Neural cell (in vitro differentiated cells): ENCODE data around the gene RASL11B. TPM values are rescaled to one million over a fixed set of nuclear protein-coding genes. Genes with fewer than 3 reads are reported as not detected.

Experiments used
- H2AFZ ChIP-seq: fragments of 200-600, 300-800 bp; sonication (generic), shearing (Covaris generic); 2 replicates; pipeline ENCODE4 v1.6.0; 2014; ENCODE audit warnings: low read depth, mild to moderate bottlenecking, antibody characterized with exemption, low read length, moderate library complexity
- H3F3A ChIP-seq: fragments of 200-600 bp; shearing (Covaris generic); 2 replicates; pipeline ENCODE4 v1.6.1; 2016; ENCODE audit warnings: mild to moderate bottlenecking, moderate library complexity, mixed read lengths, antibody characterized with exemption, low read length; ENCODE audit not compliant: insufficient read depth, poor library complexity, severe bottlenecking
- H3K27ac ChIP-seq: fragments of 200-600, 300-800 bp; sonication (generic), shearing (Covaris generic); 2 replicates; pipeline ENCODE4 v1.5.1; 2014; ENCODE audit warnings: mild to moderate bottlenecking, low read length, moderate library complexity
- H3K27me3 ChIP-seq: fragments of 300-800, 200-600 bp; sonication (generic), shearing (Covaris generic); 2 replicates; pipeline ENCODE4 v1.6.0; 2014; ENCODE audit warnings: mild to moderate bottlenecking, low read depth, low read length, moderate library complexity; ENCODE audit not compliant: insufficient read depth
- H3K36me3 ChIP-seq: fragments of 300-800, 200-600 bp; sonication (generic), shearing (Covaris generic); 2 replicates; pipeline ENCODE4 v1.5.1; 2014; ENCODE audit warnings: mild to moderate bottlenecking, antibody characterized with exemption, low read length, moderate library complexity; ENCODE audit not compliant: insufficient read depth
- H3K4me2 ChIP-seq: fragments of 300-800, 200-600 bp; sonication (generic), shearing (Covaris generic); 2 replicates; pipeline ENCODE4 v1.6.0; 2014; ENCODE audit warnings: mild to moderate bottlenecking, low read length
- H3K4me3 ChIP-seq: fragments of 300-800, 200-600 bp; sonication (generic), shearing (Covaris generic); 2 replicates; pipeline ENCODE4 v1.5.1; 2014; ENCODE audit warnings: mild to moderate bottlenecking, low read length, moderate library complexity
- H3K79me2 ChIP-seq: fragments of 200-600 bp; shearing (Covaris generic); replicated peaks from 2 replicates; pipeline ENCODE4 v1.6.0; 2014; ENCODE audit warnings: mild to moderate bottlenecking, low read length, moderate library complexity; ENCODE audit not compliant: insufficient read depth
- H3K9ac ChIP-seq: fragments of 300-800, 200-600 bp; sonication (generic), shearing (Covaris generic); 2 replicates; pipeline ENCODE4 v1.6.1; 2016; ENCODE audit warnings: mild to moderate bottlenecking, low read length, mixed read lengths
- H3K9me2 ChIP-seq: fragments of 200-600 bp; shearing (Covaris generic); 2 replicates; pipeline ENCODE4 v1.6.1; 2016; ENCODE audit warnings: mild to moderate bottlenecking, low read length, mixed read lengths; ENCODE audit not compliant: insufficient read depth
- H3K9me3 ChIP-seq: fragments of 200-600, 300-800 bp; sonication (generic), shearing (Covaris generic); 2 replicates; pipeline ENCODE4 v1.6.1; 2016; ENCODE audit warnings: mild to moderate bottlenecking, mixed run types, low read length, moderate library complexity, mixed read lengths
- H4K20me1 ChIP-seq: fragments of 200-600 bp; shearing (Covaris generic); 2 replicates; pipeline ENCODE4 v1.6.1; 2016; ENCODE audit warnings: mild to moderate bottlenecking, mixed run types; ENCODE audit not compliant: insufficient read depth
- EZH2 ChIP-seq: fragments of 200-600, 300-800 bp; shearing (Covaris generic), sonication (generic); IDR thresholded peaks from 2 replicates; pipeline ENCODE4 v1.6.1; 2014; ENCODE audit warnings: antibody characterized with exemption, low read length, borderline replicate concordance, mild to moderate bottlenecking; ENCODE audit not compliant: insufficient read depth, poor library complexity, severe bottlenecking
- POLR2AphosphoS5 ChIP-seq: IDR thresholded peaks from 2 replicates; pipeline ENCODE4 v1.6.1; 2012
- RAD21 ChIP-seq: fragments of 450-650 bp; conservative IDR thresholded peaks from 2 replicates; pipeline ENCODE4 v1.6.1; 2014; ENCODE audit warnings: antibody characterized with exemption, mild to moderate bottlenecking, moderate library complexity
- SMC3 ChIP-seq: fragments of 450-650 bp; conservative IDR thresholded peaks from 2 replicates; pipeline ENCODE4 v1.6.1; 2014; ENCODE audit warnings: antibody characterized with exemption, mild to moderate bottlenecking, moderate library complexity; ENCODE audit not compliant: poor library complexity
- TAF1 ChIP-seq: IDR thresholded peaks from 2 replicates; pipeline ENCODE4 v1.6.1; 2012; ENCODE audit warnings: low read depth
- polyA plus RNA-seq: library from polyadenylated mRNA; depleted of rRNA; stranded (reverse); fragments of >200 nt; gene quantifications from 2 replicates; pipeline ENCODE4 v1.2.3, GENCODE V29; 2014

Gene RASL11B
- polyA plus RNA-seq, 1 donor from 2014 or later = 2.1 TPM

DNA sequence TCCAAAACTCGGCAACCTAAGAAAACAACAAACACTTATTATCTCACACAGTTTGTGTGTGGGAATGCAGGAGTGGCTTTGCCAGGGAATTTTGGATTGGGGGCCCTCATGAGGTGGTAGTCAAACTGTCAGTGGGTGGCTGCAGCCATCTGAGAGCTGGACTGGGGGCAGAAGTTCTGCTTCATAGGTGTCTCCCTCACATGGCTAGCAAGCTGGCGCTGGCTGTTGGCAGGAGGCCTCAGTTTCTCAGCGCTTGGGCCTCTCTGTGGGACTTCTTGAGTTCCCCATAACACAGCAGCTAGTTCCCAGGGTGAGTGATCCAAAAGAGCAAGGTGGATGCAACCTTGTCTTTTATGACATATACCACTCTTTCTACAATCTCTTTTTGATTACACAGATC is 26.0 kb upstream of the RASL11B start:
- Histone ChIP-seq H3K36me3 (no peaks in the 10 kb centered on the region), H3K4me2 (no peak overlapping the region), H3K9me2 (no peaks in the 10 kb centered on the region), H3K27me3 (no peaks in the 10 kb centered on the region), H3F3A (no peaks in the 10 kb centered on the region), H3K79me2 (no peaks in the 10 kb centered on the region), H2AFZ (no peak overlapping the region), H4K20me1 (no peaks in the 10 kb centered on the region), H3K4me3 (no peak overlapping the region), H3K9ac (no peak overlapping the region), H3K27ac (no peak overlapping the region), H3K9me3 (no peaks in the 10 kb centered on the region)
- TF ChIP-seq TAF1 (no peak), EZH2 (no peak), POLR2AphosphoS5 (no peak), SMC3 (no peak), RAD21 (no peak)

DNA sequence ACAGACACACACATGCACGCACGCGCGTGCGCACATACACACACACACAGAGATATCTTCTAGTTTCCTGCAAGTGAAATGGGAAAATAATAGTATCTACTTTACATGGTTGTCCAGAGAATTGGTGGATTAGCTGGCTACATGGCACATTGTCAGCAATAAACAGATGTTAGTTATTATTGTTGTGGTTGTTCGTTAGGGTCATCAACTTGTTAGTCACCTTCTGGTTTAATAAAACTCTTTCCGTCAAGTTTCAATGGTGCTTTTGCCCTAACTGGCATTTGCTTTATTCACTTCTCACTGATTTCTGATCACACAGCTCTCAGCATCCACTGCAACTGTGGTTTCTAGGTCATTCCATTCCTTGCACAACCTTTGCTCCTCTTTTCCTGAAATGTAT is 25.4 kb upstream of the RASL11B start:
- H3K79me2 ChIP-seq = no peaks in the 10 kb centered on the region
- no peaks in the 10 kb centered on the region for H3K9me2 ChIP-seq
- no peaks in the 10 kb centered on the region for H3F3A ChIP-seq
- H3K4me3 ChIP-seq = no peak overlapping the region
- H3K27me3 ChIP-seq = no peaks in the 10 kb centered on the region
- H3K27ac ChIP-seq = no peak overlapping the region
- no peaks in the 10 kb centered on the region for H4K20me1 ChIP-seq
- H3K9me3 ChIP-seq = no peaks in the 10 kb centered on the region
- TF ChIP-seq TAF1 = no peak
- TF ChIP-seq POLR2AphosphoS5 = no peak
- H3K4me2 ChIP-seq = no peak overlapping the region
- H3K9ac ChIP-seq = no peak overlapping the region
- no peaks in the 10 kb centered on the region for H3K36me3 ChIP-seq
- H2AFZ ChIP-seq = no peak overlapping the region

DNA sequence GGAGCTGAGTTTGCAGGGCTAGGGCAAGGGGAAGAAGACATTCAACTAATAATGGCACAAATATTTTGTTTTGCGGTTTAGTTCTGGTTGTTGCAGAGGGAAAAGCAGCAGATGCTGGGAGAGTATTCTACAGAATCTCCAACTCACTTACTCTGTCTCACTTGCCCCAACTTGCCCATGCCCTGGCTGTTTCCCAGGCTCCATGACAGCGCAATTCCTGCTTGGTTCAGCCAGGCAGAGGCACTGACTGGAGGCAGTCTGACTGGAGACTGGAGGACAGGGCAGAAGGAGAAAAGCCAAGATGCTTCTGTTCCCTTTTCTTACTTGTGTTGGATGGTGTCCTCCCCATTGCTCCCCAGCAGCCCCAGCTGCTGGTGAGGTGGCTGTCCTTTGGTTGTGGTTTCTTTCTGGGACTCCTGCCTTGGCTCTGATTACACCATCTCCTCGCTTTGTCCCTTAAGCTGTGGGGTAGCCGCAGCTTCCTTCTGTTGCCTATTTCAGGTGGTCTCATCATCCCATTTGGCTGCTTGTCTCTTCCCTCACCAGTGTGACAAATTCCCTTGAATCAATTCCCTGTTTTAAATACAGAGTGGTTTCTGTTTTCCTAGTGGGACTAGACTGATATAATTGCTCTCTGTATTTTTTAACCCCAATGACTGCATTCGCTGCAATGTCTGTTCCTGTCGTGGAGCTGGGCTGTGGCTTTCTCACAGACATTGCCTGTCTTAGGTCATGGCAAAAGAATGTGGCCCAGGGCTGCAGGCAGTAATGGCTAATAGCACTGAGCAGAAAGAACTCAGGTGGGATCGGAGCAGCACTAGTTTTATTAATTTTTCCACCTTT is 24.2 kb upstream of the RASL11B start:
- TF ChIP-seq POLR2AphosphoS5 = no peak
- Histone ChIP-seq H3K27me3 (no peaks in the 10 kb centered on the region), H2AFZ (no peak overlapping the region), H3K9me3 (no peaks in the 10 kb centered on the region), H3K79me2 (no peaks in the 10 kb centered on the region), H3K4me3 (no peak overlapping the region), H3K4me2 (no peak overlapping the region), H3K9me2 (no peaks in the 10 kb centered on the region), H3K36me3 (no peaks in the 10 kb centered on the region), H4K20me1 (no peaks in the 10 kb centered on the region), H3K9ac (no peak overlapping the region), H3F3A (no peaks in the 10 kb centered on the region), H3K27ac (no peak overlapping the region)

DNA sequence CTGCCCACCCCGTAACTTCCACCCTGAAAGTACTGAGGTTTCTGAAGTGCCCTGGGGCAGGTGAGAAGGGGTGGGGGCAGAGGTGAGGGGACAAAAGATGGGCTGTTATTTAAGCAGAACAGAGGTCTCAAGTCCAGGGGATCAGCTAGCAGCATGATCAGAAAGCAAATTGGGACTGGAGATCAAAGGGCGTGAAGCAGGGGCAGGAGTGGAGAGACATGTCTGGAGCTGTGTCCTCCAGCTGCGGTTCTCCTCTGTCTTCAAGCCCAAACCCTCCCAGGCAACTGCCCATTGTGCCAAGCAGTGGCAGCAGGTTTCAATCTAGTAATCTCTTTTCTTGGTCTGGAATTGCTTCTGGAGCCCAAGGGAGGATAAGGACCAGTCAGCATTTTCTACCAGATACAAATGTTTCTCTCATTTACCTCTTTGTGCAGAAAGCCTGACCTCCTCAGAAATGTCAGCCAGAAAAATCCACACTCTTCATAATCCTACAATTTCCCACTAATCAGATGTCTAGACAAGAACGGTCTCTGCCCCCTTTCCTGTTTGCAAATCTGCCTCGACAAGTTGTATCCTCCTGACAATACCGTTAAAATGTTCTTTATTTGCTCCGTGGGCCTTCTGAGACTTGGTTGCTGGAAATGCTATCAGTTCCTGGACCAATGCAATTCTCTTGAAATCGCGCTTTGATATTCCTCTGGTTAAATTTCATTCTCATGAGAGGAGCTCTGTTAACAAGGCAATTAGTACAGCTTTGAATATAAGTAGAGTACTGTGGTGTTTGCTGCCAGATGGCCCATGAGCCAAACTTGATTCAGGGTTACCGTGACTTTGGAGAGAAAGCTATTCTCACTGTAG is 23.2 kb upstream of the RASL11B start:
- Histone ChIP-seq H3K27me3 (no peaks in the 10 kb centered on the region), H3F3A (no peaks in the 10 kb centered on the region), H3K9me2 (no peaks in the 10 kb centered on the region), H3K4me2 (no peak overlapping the region), H2AFZ (no peak overlapping the region), H4K20me1 (no peaks in the 10 kb centered on the region), H3K9ac (no peak overlapping the region), H3K4me3 (no peak overlapping the region), H3K79me2 (no peaks in the 10 kb centered on the region), H3K9me3 (no peaks in the 10 kb centered on the region), H3K36me3 (no peaks in the 10 kb centered on the region), H3K27ac (no peak overlapping the region)
- TF ChIP-seq RAD21 = no peak
- no peak for TF ChIP-seq POLR2AphosphoS5
